Panc1 (cell line): Measurements from ENCODE around the gene ALK.

Source experiments
- CTCF ChIP-seq: fragments of 450-650 bp; IDR thresholded peaks from 2 replicates; pipeline ENCODE4 v1.5.1; 2017; ENCODE audit warnings: mild to moderate bottlenecking
- POLR2AphosphoS5 ChIP-seq: IDR thresholded peaks from 2 replicates; pipeline ENCODE4 v1.6.1; 2012; ENCODE audit warnings: mild to moderate bottlenecking, low read depth, low read length, moderate library complexity

- TF ChIP-seq POLR2AphosphoS5 (no peak), CTCF (no peak)
Observed at GRCh38 chr2:29954316-29954715, 32.9 kb upstream of the ALK start.
